GM12874 (cell line): Measurements from ENCODE around the gene RAB34.

Experiments used
- TF ChIP-seq, protein P1 (sequence below): IDR thresholded peaks from 2 replicates; pipeline ENCODE4 v1.5.1; 2011; ENCODE audit warnings: low read depth, mild to moderate bottlenecking, control low read depth, low read length, moderate library complexity; ENCODE audit not compliant: insufficient read depth

Gene RAB34

DNA sequence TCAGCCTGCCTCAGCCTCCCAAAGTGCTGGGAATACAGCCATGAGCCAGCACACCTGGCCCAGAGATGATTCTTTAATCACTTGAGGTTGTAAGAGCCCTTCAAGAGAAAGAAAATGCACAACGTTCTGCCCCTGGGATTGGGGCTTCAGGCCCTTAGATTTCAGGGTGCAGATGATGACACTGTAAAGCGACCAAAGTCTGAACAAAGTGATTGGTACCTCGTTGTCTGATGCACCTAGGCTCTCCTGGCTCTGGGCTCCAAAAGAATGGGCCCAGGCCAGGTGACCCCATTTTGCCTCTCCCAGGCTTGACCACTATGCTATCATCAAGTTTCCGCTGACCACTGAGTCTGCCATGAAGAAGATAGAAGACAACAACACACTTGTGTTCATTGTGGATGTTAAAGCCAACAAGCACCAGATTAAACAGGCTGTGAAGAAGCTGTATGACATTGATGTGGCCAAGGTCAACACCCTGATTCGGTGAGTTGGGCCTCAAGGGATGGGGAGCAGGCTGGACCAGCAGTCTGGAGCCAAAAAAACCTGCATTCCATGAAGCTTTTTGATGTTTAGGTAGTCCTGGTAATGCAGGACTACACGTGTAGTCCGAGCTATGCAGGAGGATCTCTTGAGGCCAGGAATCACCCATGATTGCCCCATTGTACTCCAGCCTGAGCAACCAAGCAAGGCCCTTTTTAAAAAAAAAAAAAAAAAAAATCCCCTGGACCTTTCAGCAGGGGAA lies 4.9 kb upstream of the RAB34 start:
- TF ChIP-seq, protein P1, sequence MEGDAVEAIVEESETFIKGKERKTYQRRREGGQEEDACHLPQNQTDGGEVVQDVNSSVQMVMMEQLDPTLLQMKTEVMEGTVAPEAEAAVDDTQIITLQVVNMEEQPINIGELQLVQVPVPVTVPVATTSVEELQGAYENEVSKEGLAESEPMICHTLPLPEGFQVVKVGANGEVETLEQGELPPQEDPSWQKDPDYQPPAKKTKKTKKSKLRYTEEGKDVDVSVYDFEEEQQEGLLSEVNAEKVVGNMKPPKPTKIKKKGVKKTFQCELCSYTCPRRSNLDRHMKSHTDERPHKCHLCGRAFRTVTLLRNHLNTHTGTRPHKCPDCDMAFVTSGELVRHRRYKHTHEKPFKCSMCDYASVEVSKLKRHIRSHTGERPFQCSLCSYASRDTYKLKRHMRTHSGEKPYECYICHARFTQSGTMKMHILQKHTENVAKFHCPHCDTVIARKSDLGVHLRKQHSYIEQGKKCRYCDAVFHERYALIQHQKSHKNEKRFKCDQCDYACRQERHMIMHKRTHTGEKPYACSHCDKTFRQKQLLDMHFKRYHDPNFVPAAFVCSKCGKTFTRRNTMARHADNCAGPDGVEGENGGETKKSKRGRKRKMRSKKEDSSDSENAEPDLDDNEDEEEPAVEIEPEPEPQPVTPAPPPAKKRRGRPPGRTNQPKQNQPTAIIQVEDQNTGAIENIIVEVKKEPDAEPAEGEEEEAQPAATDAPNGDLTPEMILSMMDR = no peak

DNA sequence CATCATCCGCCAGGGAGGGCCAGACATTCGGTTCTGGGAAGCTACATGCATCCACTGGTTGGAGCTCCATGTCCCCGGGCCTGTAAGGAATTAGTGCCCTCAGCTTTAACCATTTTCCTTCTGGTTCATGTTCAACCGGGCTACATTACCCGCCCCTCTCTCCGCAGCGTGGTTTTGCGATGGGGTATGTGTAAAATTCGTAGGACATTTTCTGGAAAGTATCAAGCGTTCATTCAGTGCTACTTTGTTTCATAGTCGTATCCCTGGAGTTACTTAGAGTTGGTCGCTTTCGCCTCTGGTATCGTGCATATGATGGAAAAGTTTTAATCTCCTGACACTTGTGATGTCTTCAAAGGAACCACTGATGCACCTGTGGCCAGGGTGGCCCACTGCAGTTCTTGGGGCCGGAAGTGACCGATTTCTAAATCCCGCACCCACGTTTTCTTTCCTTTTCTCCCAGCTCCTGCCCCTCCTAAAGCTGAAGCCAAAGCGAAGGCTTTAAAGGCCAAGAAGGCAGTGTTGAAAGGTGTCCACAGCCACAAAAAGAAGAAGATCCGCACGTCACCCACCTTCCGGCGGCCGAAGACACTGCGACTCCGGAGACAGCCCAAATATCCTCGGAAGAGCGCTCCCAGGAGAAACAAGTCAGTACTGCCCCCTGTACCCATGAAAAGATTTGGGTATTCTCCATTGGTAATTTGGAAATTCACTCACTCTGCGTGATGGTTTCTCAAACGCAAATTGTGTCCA lies 2.8 kb upstream of the RAB34 start:
- TF ChIP-seq, protein P1 = no peak

DNA sequence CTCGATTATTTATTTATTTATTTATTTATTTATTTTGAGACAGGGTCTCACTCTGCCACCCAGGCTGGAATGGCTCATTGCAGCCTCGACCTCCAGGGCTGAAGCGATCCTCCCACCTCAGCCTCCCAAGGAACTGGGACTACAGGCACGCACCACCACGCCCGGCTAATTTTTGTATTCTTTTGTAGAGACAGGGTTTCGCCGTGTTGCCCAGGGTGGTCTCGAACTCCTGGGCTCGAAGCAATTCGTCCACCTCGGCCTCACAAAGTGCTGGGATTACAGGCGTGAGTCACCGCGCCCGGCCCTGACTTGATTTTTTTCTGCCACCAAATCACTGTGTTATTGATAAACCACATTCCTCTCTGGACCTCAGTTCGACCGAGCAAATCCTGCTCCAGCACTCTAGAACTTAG lies 1.4 kb upstream of the RAB34 start:
- TF ChIP-seq, protein P1 = no peak

DNA sequence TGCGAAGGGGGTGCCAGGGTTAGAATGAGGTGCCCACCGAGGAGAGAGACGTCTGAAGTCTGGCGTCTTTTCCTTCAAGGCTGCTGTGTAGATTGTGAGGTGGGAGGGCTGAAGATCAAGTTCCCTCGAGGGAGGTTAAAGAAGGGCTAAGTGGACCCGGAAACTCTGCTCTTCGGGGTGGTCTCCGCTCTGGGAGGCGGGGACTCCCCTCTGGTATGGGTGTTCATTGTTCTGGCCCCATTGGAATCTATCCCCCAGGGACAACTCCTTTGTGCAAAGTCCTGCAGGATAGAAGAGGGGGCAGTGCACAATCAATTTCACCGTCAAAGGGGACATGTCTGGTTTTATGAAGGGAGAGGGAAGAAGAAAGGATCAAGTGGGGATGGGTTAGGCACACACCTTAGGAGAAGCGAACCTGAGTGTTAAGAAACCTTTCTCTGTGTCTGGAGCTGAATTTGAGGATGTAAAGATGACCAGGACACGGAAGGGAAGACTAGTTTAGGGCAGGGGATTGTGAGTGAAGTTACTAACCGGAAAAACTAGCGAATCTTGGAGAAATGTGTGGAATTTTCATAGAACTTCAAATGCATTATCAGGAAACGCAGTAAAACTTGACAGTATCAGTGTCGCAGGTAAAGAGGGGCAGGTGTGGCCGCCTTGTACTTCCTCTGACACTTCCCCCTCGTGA lies 809 bp upstream of the RAB34 start:
- TF ChIP-seq, protein P1 = no peak

DNA sequence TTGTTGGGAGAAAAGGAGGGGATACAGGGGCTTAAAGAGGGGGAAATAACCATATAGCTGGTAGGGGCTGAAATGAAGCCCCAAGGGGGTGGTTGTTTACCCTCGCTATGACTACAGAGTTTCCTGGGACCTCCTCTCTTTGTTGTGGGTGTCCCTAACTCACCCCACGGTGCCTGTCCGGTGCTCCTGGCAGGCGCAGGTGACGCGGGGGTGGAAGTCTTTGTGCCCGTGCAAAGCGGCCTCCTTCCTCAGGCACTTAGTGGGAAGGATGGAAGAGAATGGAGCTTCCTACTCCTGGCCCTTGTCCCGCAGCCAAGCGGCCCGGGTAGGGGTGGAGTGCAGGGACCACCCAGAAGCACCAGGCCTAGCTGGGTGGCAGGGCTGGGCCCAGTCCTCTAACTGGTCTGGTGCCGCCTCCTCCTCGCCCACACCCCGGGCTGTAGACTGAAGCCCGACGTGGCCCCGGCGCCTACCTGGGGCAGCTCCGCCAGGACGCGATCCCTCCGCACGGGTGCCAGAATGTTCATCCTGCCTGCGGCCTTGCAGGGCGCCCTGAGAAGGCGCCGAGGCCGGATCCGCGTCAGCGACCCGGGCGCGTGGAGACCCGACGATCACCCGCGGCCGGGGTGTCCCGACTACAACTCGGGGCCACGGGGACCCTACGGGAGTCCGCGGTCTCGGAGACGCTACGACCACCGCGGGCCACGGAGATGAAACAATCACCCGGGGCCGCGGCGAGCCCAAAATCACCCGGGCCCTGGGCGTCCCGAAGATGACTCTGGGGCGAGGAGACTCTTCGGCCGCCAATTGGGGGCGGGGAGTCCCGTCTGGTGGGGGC lies 709 bp downstream of the RAB34 start:
- TF ChIP-seq, protein P1 = no peak

DNA sequence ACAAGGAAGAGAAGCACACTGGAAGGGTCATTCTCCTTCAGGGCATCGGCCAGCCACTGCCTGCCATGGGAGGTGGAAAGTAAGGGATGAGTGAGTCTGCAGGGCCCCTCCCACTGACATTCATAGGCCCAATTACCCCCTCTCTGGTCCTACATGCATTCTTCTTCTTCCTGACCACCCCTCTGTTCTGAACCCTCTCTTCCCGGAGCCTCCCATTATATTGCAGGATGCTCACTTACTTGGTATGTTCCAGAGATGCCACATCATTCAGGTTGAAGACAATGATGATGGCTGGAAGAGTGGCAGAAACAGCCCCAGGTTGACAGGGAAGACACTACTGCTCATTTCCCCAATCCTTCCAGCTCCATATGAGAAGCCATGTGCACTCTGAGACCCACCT lies 2.5 kb downstream of the RAB34 start:
- TF ChIP-seq, protein P1 = no peak
